D721Med (cell line): ENCODE data around the gene RPS6KA2.

Experiments used
- DNase-seq: peaks from one replicate; pipeline ENCODE4 v3.0.0; 2011; ENCODE audit warnings: low spot score; ENCODE audit not compliant: insufficient read length
- FAIRE-seq: peaks from 2 replicates; lab custom pipeline; 2011; peaks lifted over from hg19 to GRCh38; lab: Jason Lieb, UNC
- TF ChIP-seq, protein P1 (sequence below): IDR thresholded peaks from 2 replicates; pipeline ENCODE4 v1.5.1; 2012; ENCODE audit warnings: mild to moderate bottlenecking, control low read depth; ENCODE audit not compliant: insufficient read depth; ENCODE audit errors: missing control alignments

The RPS6KA2 gene

DNA sequence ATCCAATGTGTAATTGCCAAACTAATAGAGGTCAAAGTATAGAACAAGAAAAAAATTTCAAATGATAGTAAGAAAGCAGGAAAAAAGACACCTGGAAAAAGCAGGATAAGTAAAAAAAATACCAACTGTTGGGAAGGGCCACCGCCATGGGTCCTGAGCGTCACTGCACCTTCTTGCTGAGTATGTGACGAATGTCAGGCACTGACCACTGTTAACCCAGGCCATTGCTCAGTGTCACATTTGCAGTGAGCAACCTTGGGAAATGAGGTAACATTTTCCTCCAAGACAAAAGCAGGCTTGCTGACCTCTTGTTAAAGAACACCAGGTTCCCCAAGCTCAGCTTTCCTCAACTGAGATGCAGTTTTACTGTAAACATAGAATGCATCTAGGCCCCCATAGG is 15.6 kb upstream of the RPS6KA2 start:
- TF ChIP-seq, protein P1, sequence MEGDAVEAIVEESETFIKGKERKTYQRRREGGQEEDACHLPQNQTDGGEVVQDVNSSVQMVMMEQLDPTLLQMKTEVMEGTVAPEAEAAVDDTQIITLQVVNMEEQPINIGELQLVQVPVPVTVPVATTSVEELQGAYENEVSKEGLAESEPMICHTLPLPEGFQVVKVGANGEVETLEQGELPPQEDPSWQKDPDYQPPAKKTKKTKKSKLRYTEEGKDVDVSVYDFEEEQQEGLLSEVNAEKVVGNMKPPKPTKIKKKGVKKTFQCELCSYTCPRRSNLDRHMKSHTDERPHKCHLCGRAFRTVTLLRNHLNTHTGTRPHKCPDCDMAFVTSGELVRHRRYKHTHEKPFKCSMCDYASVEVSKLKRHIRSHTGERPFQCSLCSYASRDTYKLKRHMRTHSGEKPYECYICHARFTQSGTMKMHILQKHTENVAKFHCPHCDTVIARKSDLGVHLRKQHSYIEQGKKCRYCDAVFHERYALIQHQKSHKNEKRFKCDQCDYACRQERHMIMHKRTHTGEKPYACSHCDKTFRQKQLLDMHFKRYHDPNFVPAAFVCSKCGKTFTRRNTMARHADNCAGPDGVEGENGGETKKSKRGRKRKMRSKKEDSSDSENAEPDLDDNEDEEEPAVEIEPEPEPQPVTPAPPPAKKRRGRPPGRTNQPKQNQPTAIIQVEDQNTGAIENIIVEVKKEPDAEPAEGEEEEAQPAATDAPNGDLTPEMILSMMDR, result no peak
- FAIRE-seq (no peak), DNase-seq (no peak)

DNA sequence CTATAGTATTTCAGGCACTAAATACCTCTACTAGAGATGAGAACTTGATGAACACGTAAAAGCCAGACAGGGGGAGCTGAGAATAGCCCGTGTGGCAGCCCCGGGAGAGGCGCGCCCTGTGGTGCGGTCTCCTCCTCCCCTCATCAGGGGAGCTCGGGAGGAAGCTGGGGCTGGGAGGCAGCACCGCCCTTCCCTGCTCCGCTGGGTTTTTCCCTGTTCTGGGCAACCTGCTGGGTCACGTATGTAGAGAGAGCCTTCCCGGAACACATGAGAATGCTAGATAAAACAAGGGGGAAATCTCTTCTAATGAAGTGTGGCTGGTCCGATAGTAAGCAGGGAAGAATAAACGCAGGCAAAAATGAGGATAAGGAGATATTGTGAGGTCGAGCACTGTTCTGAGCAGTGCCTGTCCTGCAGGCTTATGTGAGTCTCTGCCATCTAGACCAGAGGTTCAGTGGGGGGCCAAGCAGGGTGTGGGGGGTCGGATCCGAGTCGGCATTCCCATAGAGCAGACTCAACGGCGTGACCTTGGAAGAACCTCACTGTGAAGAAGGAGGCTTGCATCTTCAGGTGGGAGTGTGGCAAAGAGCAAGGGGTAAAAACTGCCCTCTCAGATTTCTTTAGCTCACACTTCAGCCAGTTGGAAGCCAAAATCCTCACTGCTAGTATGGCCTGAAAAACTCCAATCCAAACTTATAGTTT is 13.4 kb upstream of the RPS6KA2 start:
- no peak for FAIRE-seq
- TF ChIP-seq, protein P1, result no peak

GRCh38 chr6:166639921-166640320 is 12.9 kb upstream of the RPS6KA2 start:
- TF ChIP-seq, protein P1, result no peak
- DNase-seq (no peak), FAIRE-seq (no peak)

More for the DNA sequence above, 13.4 kb upstream of the RPS6KA2 start:
- no peak for DNase-seq

DNA sequence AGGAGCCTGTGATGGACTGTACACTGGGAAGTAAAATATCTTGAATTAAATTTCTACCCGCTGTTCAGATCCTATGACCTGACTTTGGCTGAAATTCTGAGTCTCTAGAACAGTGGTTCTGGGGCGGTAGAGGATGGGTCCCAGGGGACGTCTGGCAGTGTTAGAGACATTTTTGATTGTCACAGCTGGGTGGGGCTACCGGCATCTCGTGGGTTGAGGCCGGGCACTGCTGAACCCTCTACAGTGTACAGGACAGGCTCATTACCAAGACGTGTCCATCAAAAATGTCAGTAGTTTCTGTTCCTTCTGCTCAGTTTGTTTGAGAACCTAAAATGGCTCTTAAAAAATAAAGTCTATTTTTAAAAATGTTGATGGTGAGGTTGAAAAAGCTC is 11.5 kb upstream of the RPS6KA2 start:
- TF ChIP-seq, protein P1, result no peak
- FAIRE-seq (no peak), DNase-seq (no peak)

DNA sequence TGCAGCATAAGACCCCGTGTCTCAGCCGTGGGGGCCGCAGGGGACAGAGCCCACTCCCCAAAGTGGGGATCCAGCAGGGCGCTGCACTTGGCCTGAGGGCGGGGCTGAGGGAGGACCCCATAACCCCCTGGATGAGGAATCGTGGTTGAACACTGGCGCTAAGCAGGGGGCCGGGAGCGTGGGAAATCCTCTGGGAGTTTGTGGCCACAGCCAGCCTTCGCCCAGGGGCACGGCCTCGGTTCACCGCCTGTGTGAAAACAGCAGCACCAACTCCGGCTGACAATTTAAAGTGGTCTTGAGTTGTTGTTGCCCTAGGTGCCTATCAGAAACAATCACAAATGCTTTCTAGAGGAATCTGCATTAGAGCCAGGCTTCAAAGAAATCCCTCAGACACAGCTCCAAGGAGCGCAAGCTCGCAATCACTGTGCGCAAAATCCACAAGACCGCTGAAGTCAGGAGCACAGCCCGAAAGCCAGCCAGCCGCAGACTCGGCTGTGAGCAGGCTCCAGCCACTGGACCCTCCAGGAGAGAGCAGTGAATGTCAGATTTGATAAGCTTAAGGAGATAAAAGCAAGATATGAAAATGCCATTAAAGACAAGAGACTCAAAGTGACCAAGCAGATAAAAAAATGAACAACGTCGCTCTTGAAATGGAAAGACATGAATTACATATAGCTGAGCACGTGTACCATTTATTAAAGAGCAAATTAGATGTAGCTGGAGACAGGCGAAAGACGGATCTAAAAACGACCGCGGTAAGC is 10.9 kb upstream of the RPS6KA2 start:
- TF ChIP-seq, protein P1, result no peak
- DNase-seq (no peak), FAIRE-seq (no peak)

- TF ChIP-seq, protein P1, result no peak
- FAIRE-seq (no peak), DNase-seq (no peak)
These were observed 9.9 kb upstream of the RPS6KA2 start for GRCh38 chr6:166636934-166637333.
